Measurements from ENCODE around the gene ATP2A3.

- TF ChIP-seq POLR2A (IDR thresholded peaks at IDR 0.05) (no peak), POLR2AphosphoS5 (IDR thresholded peaks at IDR 0.05) (peak; percentile 35 to 78 (median 72)), CTCF (IDR thresholded peaks at IDR 0.05 in 8 of 11, conservative IDR thresholded peaks at IDR 0.05 in 3 of 11) (no peak)
Measured at GRCh38 chr17:3976675-3977171, 12.5 kb upstream of the ATP2A3 start.
